Measurements from ENCODE around the gene CDKN2C.

The CDKN2C gene

GRCh38 chr1:50968821-50969610 lies 1.0 kb upstream of the CDKN2C start:
- H3K27ac ChIP-seq, result peak overlapping the region; percentile 86
- no peak for TF ChIP-seq CTCF (conservative IDR thresholded peaks at IDR 0.05)

- peak overlapping the region; percentile 86 for H3K27ac ChIP-seq
- no peak for TF ChIP-seq CTCF (conservative IDR thresholded peaks at IDR 0.05)
These were observed 453 bp downstream of the CDKN2C start for GRCh38 chr1:50970509-50970887.

DNA sequence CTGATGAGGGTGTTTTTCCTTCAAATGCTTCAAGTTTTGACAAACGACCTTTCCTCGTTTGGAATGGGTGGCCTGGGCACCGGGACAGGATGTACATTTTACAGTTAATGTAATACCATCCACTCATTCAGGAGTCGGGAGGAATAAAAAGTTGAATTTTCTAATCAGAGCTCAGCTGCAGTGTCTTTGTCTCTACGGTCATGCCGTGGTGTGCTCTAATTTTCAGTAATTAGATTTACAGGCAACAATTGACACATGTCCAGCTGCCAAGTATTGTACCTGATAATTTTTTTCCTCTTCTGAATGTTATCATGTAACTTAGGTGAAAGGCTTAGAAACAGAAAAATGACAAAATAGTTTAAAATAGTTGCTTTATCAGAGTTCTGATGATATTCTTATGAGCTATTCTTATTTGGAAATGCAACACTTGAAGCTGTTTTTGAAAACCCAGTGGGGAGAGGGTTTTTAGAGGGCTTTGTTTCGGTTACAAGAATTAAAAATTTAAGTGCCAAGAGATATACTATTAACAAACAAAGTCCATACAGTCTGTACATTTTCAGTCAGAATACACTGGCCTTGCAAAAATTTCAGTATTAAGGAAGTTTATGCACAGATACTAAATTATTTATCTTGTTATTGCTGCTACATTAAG lies 1.0 kb downstream of the CDKN2C start:
- H3K27ac ChIP-seq, result peak overlapping the region; percentile 86
- no peak for TF ChIP-seq CTCF (conservative IDR thresholded peaks at IDR 0.05)

DNA sequence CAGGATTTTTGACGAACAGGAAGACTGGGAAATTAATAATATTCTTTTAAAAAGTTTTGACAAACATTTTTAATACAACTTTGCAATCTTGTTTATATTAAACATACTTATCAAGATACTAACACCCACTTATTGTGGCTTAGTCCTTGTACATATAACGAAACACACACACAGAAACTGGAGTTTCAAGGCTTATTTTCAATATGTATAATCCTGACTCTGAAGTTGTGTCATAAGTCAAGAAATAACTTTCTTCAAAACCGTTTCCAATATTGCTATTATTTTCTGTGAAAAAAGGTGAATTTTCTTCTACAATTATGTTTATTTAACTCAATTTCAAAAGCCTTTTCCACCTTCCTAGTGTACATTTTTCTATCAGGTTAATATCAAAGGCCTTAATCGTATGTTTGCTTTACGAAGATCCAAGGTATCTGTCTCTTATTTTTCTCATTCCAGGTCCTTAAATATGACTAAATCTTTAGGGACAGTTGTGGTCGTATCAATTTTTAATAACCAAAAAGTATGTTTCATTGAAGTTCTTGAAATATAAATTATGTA lies 1.8 kb downstream of the CDKN2C start:
- TF ChIP-seq CTCF (conservative IDR thresholded peaks at IDR 0.05), result no peak
- H3K27ac ChIP-seq, result peak overlapping the region; percentile 86; the same call in 1 of the 2 replicates

DNA sequence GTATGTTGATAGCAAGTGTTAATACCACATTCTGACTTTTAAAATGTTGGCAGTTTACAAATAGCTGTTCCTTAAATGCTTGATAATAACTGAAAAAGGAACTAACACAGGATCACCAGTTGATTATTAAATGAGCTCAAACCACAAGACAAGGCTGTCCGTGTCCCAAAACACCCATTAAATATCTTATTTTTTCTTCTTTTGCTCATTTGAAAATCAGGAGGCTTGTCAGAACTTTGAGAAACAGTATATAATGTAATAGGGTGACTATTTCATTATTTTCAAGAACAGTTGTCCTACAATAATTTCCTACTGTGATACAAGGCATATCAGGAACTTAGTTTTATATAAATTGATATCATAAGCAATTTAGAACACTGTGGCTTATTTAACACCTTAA lies 2.7 kb downstream of the CDKN2C start:
- TF ChIP-seq CTCF (conservative IDR thresholded peaks at IDR 0.05), result no peak
- H3K27ac ChIP-seq, result no peak overlapping the region

DNA sequence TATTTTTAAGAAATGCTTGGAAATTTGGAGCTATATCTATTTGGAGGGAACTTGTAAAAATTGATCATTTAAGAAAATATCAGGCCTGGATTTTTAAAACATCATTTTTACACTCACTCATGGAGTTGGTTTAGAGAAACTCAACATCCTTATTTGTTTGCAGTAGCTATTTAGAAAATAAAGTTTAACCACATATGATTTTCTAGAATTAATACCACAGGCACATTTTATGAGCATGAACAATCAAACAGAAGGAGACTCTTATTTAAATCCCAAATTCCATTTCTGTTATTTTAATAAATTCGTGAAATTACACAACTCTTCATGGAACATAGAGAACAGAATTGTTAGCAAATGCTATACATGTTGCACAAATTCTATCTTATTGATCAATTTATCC lies 3.2 kb downstream of the CDKN2C start:
- no peak overlapping the region for H3K27ac ChIP-seq
- TF ChIP-seq CTCF (conservative IDR thresholded peaks at IDR 0.05), result no peak

- no peak overlapping the region for H3K27ac ChIP-seq
- TF ChIP-seq CTCF (conservative IDR thresholded peaks at IDR 0.05), result no peak
These were observed 4.0 kb downstream of the CDKN2C start for GRCh38 chr1:50973875-50974617.
